ENCODE results near the gene IRF9.

Gene IRF9

DNA sequence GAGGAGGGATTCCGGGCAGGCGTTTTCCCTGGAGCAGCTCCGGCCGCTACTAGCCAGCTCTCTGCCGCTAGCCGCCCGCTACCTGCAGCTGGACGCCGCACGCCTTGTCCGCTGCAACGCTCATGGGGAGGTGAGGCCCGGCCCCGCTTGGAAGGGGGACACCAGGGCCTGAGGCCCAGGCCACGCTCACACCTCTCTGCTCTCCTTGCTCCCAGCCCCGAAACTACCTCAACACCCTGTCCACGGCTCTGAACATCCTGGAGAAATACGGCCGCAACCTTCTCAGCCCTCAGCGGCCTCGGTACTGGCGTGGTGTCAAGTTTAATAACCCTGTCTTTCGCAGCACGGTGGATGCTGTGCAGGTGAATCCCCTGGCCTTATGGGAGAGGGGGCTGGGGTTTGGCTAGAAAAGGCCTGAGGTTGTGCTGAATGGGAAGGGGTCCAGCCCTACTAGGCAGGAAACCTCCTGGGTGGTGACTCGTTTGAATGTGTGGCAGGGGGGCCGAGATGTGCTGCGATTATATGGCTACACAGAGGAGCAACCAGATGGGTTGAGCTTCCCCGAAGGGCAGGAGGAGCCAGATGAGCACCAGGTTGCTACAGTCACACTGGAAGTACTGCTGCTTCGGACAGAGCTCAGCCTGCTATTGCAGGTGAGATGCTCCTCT is 13.2 kb upstream of the IRF9 start:
- DNase-seq (ENCODE audit: low read depth), result no peak
- peak overlapping the region; percentile 73 for H3K4me3 ChIP-seq (ENCODE audit: control insufficient read depth, low read depth, low read length)
- TF ChIP-seq, protein P1, sequence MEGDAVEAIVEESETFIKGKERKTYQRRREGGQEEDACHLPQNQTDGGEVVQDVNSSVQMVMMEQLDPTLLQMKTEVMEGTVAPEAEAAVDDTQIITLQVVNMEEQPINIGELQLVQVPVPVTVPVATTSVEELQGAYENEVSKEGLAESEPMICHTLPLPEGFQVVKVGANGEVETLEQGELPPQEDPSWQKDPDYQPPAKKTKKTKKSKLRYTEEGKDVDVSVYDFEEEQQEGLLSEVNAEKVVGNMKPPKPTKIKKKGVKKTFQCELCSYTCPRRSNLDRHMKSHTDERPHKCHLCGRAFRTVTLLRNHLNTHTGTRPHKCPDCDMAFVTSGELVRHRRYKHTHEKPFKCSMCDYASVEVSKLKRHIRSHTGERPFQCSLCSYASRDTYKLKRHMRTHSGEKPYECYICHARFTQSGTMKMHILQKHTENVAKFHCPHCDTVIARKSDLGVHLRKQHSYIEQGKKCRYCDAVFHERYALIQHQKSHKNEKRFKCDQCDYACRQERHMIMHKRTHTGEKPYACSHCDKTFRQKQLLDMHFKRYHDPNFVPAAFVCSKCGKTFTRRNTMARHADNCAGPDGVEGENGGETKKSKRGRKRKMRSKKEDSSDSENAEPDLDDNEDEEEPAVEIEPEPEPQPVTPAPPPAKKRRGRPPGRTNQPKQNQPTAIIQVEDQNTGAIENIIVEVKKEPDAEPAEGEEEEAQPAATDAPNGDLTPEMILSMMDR (conservative IDR thresholded peaks at IDR 0.05; ENCODE audit: control insufficient read depth, insufficient read depth, low read depth, low read length), result no peak

DNA sequence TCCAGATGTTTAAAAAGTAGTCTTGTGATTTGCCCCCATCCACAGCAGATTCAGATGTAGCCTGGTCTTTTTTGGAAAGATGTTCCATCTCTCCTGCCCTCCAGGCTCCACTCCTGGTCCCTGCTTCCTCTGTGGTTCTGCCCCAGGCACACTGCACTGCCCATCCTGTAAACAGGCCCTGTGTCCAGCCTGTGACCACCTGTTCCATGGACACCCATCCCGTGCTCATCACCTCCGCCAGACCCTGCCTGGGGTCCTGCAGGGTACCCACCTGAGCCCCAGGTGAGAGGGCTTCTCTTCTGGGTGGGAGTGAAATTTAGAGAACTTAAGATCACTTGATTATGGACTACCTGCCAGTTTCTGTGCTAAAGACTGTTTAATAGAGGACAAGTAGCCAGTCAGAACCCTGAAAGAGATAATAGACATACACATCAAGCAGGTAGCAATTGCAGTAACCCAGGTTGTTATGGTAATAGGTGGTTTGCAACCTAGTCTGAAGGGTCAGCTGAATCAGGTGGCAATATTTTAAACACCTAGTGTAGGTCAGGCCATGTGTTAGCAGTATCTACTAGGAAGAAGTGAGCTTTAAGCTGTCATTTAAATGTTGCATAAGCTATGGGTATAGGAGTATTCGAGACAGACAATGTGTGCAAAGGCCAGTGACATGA is 11.6 kb upstream of the IRF9 start:
- DNase-seq (ENCODE audit: low read depth), result no peak

DNA sequence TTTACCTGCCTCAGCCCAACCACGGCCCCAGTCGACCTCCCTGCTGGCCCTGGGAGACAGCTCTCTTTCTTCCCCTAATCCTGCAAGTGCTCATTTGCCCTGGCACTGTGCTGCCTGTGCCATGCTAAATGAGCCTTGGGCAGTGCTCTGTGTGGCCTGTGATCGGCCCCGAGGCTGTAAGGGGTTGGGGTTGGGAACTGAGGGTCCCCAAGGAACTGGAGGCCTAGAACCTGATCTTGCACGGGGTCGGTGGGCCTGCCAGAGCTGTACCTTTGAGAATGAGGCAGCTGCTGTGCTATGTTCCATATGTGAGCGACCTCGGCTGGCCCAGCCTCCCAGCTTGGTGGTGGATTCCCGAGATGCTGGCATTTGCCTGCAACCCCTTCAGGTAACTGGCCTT is 11.0 kb upstream of the IRF9 start:
- TF ChIP-seq, protein P1 (conservative IDR thresholded peaks at IDR 0.05; ENCODE audit: control insufficient read depth, insufficient read depth, low read depth, low read length), result no peak
- DNase-seq (ENCODE audit: low read depth), result no peak
- H3K4me3 ChIP-seq (ENCODE audit: control insufficient read depth, low read depth, low read length), result no peak overlapping the region

More for the DNA sequence above, 11.6 kb upstream of the IRF9 start:
- TF ChIP-seq, protein P1 (conservative IDR thresholded peaks at IDR 0.05; ENCODE audit: control insufficient read depth, insufficient read depth, low read depth, low read length), result no peak
- no peak overlapping the region for H3K4me3 ChIP-seq (ENCODE audit: control insufficient read depth, low read depth, low read length)

DNA sequence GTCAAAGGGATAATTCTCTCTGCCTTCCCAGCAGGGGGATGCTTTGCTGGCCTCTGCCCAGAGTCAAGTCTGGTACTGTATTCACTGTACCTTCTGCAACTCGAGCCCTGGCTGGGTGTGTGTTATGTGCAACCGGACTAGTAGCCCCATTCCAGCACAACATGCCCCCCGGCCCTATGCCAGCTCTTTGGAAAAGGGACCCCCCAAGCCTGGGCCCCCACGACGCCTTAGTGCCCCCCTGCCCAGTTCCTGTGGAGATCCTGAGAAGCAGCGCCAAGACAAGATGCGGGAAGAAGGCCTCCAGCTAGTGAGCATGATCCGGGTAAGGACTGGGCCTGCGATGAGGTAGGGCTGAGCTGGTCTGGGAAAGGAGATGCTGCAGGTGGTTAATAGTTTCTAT is 10.5 kb upstream of the IRF9 start:
- no peak overlapping the region for H3K4me3 ChIP-seq (ENCODE audit: control insufficient read depth, low read depth, low read length)
- no peak for DNase-seq (ENCODE audit: low read depth)
- TF ChIP-seq, protein P1 (conservative IDR thresholded peaks at IDR 0.05; ENCODE audit: control insufficient read depth, insufficient read depth, low read depth, low read length), result no peak

DNA sequence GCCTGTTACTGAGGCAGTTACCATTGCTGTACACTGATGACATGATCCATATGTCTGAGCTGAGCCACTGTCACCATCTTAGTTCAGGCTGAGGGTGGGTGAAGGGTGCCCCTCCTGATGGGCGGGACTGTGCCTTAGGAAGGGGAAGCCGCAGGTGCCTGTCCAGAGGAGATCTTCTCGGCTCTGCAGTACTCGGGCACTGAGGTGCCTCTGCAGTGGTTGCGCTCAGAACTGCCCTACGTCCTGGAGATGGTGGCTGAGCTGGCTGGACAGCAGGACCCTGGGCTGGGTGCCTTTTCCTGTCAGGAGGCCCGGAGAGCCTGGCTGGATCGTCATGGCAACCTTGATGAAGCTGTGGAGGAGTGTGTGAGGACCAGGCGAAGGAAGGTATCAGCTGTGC is 10.1 kb upstream of the IRF9 start:
- H3K4me3 ChIP-seq (ENCODE audit: control insufficient read depth, low read depth, low read length), result no peak overlapping the region
- TF ChIP-seq, protein P1 (conservative IDR thresholded peaks at IDR 0.05; ENCODE audit: control insufficient read depth, insufficient read depth, low read depth, low read length), result no peak
- DNase-seq (ENCODE audit: low read depth), result no peak

DNA sequence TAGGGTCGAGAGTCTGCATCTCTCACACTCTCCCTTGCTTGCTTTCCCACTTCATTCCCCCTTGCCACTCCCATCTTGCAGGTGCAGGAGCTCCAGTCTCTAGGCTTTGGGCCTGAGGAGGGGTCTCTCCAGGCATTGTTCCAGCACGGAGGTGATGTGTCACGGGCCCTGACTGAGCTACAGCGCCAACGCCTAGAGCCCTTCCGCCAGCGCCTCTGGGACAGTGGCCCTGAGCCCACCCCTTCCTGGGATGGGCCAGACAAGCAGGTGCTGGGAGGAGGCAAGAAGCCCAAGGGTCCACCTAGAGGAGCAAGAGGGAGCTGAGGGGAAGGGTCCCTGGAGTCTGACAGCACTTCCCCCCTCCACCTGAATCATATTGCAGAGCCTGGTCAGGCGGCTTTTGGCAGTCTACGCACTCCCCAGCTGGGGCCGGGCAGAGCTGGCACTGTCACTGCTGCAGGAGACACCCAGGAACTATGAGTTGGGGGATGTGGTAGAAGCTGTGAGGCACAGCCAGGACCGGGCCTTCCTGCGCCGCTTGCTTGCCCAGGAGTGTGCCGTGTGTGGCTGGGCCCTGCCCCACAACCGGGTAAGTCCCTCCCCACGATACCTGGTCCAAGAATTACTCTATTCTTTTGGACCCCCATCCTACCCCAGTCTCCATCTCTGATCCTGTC is 9.5 kb upstream of the IRF9 start:
- no peak overlapping the region for H3K4me3 ChIP-seq (ENCODE audit: control insufficient read depth, low read depth, low read length)
- TF ChIP-seq, protein P1 (conservative IDR thresholded peaks at IDR 0.05; ENCODE audit: control insufficient read depth, insufficient read depth, low read depth, low read length), result no peak
- DNase-seq (ENCODE audit: low read depth), result no peak

Data from fibroblast of mammary gland (primary cell).